Measurements from ENCODE around the gene STK11IP. TPM values are rescaled to one million over a fixed set of nuclear protein-coding genes. Genes with fewer than 3 reads are reported as not detected.

Gene STK11IP
- total and polyA plus RNA-seq, 2 of the 13 experiments (the other 11 are each of a cell fraction or from before 2014, with no cell fraction given), result 12.8 to 24.0 TPM

DNA sequence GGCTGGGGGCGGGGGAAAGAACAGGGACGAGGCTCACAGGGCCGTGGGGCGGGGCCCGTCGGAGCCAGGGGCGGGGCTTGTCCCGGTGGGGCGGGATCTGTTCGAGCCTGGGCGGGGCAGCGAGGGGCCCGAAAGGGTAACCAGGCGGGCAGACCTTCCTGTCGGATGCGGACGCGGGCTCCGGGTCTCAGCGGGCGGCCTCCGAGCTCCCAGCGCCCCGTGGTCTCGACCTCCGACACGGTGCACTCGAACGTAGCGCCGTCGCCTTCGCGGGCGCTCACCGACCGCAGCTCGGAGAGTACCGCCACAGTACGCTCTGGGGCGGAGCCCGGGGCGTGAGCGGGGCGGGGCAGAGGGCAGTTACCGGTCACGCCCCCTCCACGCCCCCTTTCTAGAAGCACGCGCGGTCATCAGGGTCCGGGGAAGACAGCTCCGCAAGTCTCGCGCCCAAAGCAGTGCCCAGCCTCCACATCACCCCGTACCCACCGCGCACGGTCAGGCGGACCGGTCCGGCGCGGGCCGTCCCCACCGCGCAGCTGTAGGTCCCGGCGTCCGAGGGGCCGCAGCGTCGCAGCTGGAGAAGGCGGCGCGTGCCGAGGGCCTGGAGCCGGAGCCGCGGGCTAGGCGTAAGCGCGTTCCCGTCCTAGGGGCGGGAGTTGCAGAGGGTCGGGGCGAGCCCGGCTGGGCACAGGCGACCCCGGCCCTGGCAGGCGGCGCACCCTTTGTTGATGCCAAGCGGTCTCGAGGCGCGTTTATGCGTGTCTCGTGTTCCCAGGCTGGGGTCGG, 45.1 kb upstream of the STK11IP start (continued):
- TF ChIP-seq, protein P1, sequence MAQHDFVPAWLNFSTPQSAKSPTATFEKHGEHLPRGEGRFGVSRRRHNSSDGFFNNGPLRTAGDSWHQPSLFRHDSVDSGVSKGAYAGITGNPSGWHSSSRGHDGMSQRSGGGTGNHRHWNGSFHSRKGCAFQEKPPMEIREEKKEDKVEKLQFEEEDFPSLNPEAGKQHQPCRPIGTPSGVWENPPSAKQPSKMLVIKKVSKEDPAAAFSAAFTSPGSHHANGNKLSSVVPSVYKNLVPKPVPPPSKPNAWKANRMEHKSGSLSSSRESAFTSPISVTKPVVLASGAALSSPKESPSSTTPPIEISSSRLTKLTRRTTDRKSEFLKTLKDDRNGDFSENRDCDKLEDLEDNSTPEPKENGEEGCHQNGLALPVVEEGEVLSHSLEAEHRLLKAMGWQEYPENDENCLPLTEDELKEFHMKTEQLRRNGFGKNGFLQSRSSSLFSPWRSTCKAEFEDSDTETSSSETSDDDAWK (CRISPR knock-in tag; IDR thresholded peaks at IDR 0.05), result no peak
- TF ChIP-seq, protein P2, sequence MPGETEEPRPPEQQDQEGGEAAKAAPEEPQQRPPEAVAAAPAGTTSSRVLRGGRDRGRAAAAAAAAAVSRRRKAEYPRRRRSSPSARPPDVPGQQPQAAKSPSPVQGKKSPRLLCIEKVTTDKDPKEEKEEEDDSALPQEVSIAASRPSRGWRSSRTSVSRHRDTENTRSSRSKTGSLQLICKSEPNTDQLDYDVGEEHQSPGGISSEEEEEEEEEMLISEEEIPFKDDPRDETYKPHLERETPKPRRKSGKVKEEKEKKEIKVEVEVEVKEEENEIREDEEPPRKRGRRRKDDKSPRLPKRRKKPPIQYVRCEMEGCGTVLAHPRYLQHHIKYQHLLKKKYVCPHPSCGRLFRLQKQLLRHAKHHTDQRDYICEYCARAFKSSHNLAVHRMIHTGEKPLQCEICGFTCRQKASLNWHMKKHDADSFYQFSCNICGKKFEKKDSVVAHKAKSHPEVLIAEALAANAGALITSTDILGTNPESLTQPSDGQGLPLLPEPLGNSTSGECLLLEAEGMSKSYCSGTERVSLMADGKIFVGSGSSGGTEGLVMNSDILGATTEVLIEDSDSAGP (CRISPR knock-in tag; IDR thresholded peaks at IDR 0.05; ENCODE audit: borderline replicate concordance), result peak; percentile 74
- TF ChIP-seq ZNF432 (CRISPR knock-in tag; IDR thresholded peaks at IDR 0.05; ENCODE audit: borderline replicate concordance), result peak; percentile 89; the same call in 1 of the 2 replicates
- peak; percentile 98 for TF ChIP-seq KLF13 (CRISPR knock-in tag; IDR thresholded peaks at IDR 0.05)
- TF ChIP-seq RFXAP (CRISPR knock-in tag; IDR thresholded peaks at IDR 0.05; ENCODE audit: borderline replicate concordance), result peak; percentile 72; the same call in 1 of the 2 replicates
- TF ChIP-seq FOXA1 (IDR thresholded peaks at IDR 0.05), result no peak
- TF ChIP-seq FOXA1 (CRISPR knock-in tag; IDR thresholded peaks at IDR 0.05), result 0 out of 2 replicates have a peak, but pooled peaks have one; percentile 2
- peak; percentile 85; the same call in 1 of the 2 replicates for TF ChIP-seq ZNF296 (CRISPR knock-in tag; conservative IDR thresholded peaks at IDR 0.05)
- TF ChIP-seq ZNF782 (CRISPR knock-in tag; IDR thresholded peaks at IDR 0.05; ENCODE audit: borderline replicate concordance), result peak; percentile 57
- no peak for TF ChIP-seq SATB2 (CRISPR knock-in tag; IDR thresholded peaks at IDR 0.05)
- 0 out of 2 replicates have a peak, but pooled peaks have one; percentile 18 for TF ChIP-seq ZFP36L1 (CRISPR knock-in tag; IDR thresholded peaks at IDR 0.05)
- no peak; the same call in 1 of the 2 replicates for TF ChIP-seq IRF2 (CRISPR knock-in tag; IDR thresholded peaks at IDR 0.05)
- TF ChIP-seq BHLHE40 (IDR thresholded peaks at IDR 0.05; ENCODE audit: low read length), result peak; percentile 61
- TF ChIP-seq ZNF580 (CRISPR knock-in tag; IDR thresholded peaks at IDR 0.05; ENCODE audit: borderline replicate concordance, low read depth), result peak; percentile 82; the same call in 1 of the 2 replicates
- TF ChIP-seq GABPA (IDR thresholded peaks at IDR 0.05; ENCODE audit: low read depth, low read length), result no peak
- TF ChIP-seq GABPA (CRISPR knock-in tag; IDR thresholded peaks at IDR 0.05; ENCODE audit: low read depth), result no peak
- peak; percentile 96 for TF ChIP-seq ZSCAN31 (CRISPR knock-in tag; IDR thresholded peaks at IDR 0.05; ENCODE audit: low read depth)
- peak; percentile 46; the same call in 1 of the 2 replicates for TF ChIP-seq KLF12 (CRISPR knock-in tag; IDR thresholded peaks at IDR 0.05; ENCODE audit: borderline replicate concordance)
- no peak for TF ChIP-seq BRD4 (CRISPR knock-in tag; IDR thresholded peaks at IDR 0.05)
- peak; percentile 92 for TF ChIP-seq SP1 (IDR thresholded peaks at IDR 0.05)
- peak; percentile 97 for TF ChIP-seq SP1 (CRISPR knock-in tag; IDR thresholded peaks at IDR 0.05)
- TF ChIP-seq POLR2G (IDR thresholded peaks at IDR 0.05; ENCODE audit: low read depth, low read length), result peak; percentile 64; the same call in 1 of the 2 replicates
- peak; percentile 52; the same call in 1 of the 2 replicates for TF ChIP-seq ZNF749 (CRISPR knock-in tag; IDR thresholded peaks at IDR 0.05; ENCODE audit: borderline replicate concordance)
- TF ChIP-seq ZNF17 (CRISPR knock-in tag; IDR thresholded peaks at IDR 0.05), result no peak
- TF ChIP-seq ESRRA (CRISPR knock-in tag; IDR thresholded peaks at IDR 0.05; ENCODE audit: low read depth), result peak; percentile 54; the same call in 1 of the 2 replicates
- TF ChIP-seq CERS6 (CRISPR knock-in tag; IDR thresholded peaks at IDR 0.05), result peak; percentile 78; the same call in 1 of the 2 replicates
- TF ChIP-seq ZNF775 (CRISPR knock-in tag; IDR thresholded peaks at IDR 0.05; ENCODE audit: borderline replicate concordance), result peak; percentile 33; the same call in 1 of the 2 replicates
- TF ChIP-seq EED (CRISPR knock-in tag; IDR thresholded peaks at IDR 0.05), result peak; percentile 99

Data from HepG2 (cell line).